H7 (cell line): ENCODE results near the gene RPS17. TPM values are rescaled to one million over a fixed set of nuclear protein-coding genes. Genes with fewer than 3 reads are reported as not detected.
"Not testable (repeated sequence)": the region's sequence is repeated elsewhere in the genome, so short reads cannot be mapped to it uniquely, and the experiment has no call there.

Experiments used
- DNase-seq: peaks from one replicate; pipeline ENCODE4 v3.0.0; 2012
- H3K27me3 ChIP-seq: 2 replicates; pipeline ENCODE4 v1.6.0; 2011; ENCODE audit warnings: mild to moderate bottlenecking, low read length; ENCODE audit not compliant: control insufficient read depth, insufficient read depth
- H3K36me3 ChIP-seq: replicated peaks from 2 replicates; pipeline ENCODE4 v1.5.1; 2011; ENCODE audit warnings: low read length; ENCODE audit not compliant: control insufficient read depth, insufficient read depth
- H3K4me3 ChIP-seq: 2 replicates; pipeline ENCODE4 v1.5.1; 2011; ENCODE audit warnings: low read depth, mild to moderate bottlenecking, control low read depth, low read length, moderate library complexity; ENCODE audit not compliant: insufficient read depth
- total RNA-seq: library from RNA; depleted of rRNA; stranded (reverse); fragments of >200 nt; shearing (Covaris generic); gene quantifications from 2 replicates; pipeline ENCODE4 v1.2.3, GENCODE V29; 2014; rRNA removed

The RPS17 gene
- total RNA-seq, 1 experiment from 2014 or later: 2,542 TPM

GRCh38 chr15:82513587-82513986, 26.7 kb downstream of the RPS17 start:
- H3K36me3 ChIP-seq, H3K27me3 ChIP-seq, H3K4me3 ChIP-seq, DNase-seq: not testable (repeated sequence)

GRCh38 chr15:82507693-82508092, 32.6 kb downstream of the RPS17 start:
- not testable (repeated sequence) for DNase-seq

GRCh38 chr15:82507087-82507486, 33.2 kb downstream of the RPS17 start:
- H3K4me3 ChIP-seq, DNase-seq, H3K27me3 ChIP-seq, H3K36me3 ChIP-seq: not testable (repeated sequence)

More at GRCh38 chr15:82507693-82508092, 32.6 kb downstream of the RPS17 start:
- not testable (repeated sequence) for H3K27me3 ChIP-seq, H3K4me3 ChIP-seq, H3K36me3 ChIP-seq

GRCh38 chr15:82505842-82506241, 34.4 kb downstream of the RPS17 start:
- not testable (repeated sequence) for H3K27me3 ChIP-seq, H3K4me3 ChIP-seq, DNase-seq, H3K36me3 ChIP-seq

GRCh38 chr15:82504074-82504473, 36.2 kb downstream of the RPS17 start:
- H3K27me3 ChIP-seq, DNase-seq, H3K4me3 ChIP-seq, H3K36me3 ChIP-seq: not testable (repeated sequence)

- H3K36me3 ChIP-seq, DNase-seq, H3K27me3 ChIP-seq: not testable (repeated sequence)
Measured at GRCh38 chr15:82502700-82503339, 37.4 kb downstream of the RPS17 start.

GRCh38 chr15:82500772-82501171, 39.5 kb downstream of the RPS17 start:
- not testable (repeated sequence) for DNase-seq

More at GRCh38 chr15:82502700-82503339, 37.4 kb downstream of the RPS17 start:
- H3K4me3 ChIP-seq: not testable (repeated sequence)

GRCh38 chr15:82497978-82498377, 42.3 kb downstream of the RPS17 start:
- H3K36me3 ChIP-seq, H3K4me3 ChIP-seq, H3K27me3 ChIP-seq, DNase-seq: not testable (repeated sequence)

More at GRCh38 chr15:82500772-82501171, 39.5 kb downstream of the RPS17 start:
- H3K36me3 ChIP-seq, H3K4me3 ChIP-seq, H3K27me3 ChIP-seq: not testable (repeated sequence)

GRCh38 chr15:82488250-82488649, 52.0 kb downstream of the RPS17 start:
- H3K27me3 ChIP-seq, H3K36me3 ChIP-seq, H3K4me3 ChIP-seq, DNase-seq: not testable (repeated sequence)

- DNase-seq, H3K36me3 ChIP-seq, H3K27me3 ChIP-seq, H3K4me3 ChIP-seq: not testable (repeated sequence)
Measured at GRCh38 chr15:82487045-82487444, 53.2 kb downstream of the RPS17 start.

Other genes starting within 250 kb of the RPS17 start
- gene GOLGA6L10, start 191.0 kb downstream of the RPS17 start, total RNA-seq: 0.59 and 0.85 TPM in 2 replicates
- 2.5 and 4.0 TPM in 2 replicates for gene GOLGA6L9, start 110.6 kb downstream of the RPS17 start, total RNA-seq
- 1.3 and 4.0 TPM in 2 replicates for gene CPEB1, start 106.9 kb upstream of the RPS17 start, total RNA-seq
- 10.4 and 11.6 TPM in 2 replicates for gene AP3B2, start 169.4 kb upstream of the RPS17 start, total RNA-seq